ENCODE measurements around the gene DCAF6.
"Not testable (repeated sequence)": the region's sequence is repeated elsewhere in the genome, so short reads cannot be mapped to it uniquely, and the experiment has no call there.

The DCAF6 gene

DNA sequence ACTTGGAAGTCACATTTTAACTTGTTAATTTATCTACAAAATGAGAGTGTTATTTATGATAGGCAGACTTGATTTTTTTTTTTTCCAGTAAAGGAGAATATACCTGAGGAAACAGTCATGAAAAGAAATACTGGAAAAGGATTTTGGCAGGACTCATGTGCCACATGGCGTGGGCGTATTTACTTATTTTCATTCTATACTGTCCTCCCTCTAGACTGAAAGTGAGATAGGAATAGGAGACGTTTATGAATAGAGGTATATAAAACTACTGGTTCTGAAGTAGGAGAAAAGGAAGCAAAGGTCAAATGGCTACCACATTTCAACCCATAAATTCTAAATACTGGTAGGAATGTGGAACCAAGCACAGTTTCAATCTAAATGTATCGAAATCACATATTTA lies 95.1 kb downstream of the DCAF6 start:
- DNase-seq (no peak), ATAC-seq (replicated peaks) (no peak)
- no peaks in the 10 kb centered on the region for H3K9me3 Mint-ChIP-seq
- no peaks in the 10 kb centered on the region for H3K4me1 Mint-ChIP-seq (ENCODE audit: low read depth in 2 of 2)
- no peak overlapping the region for H3K27ac Mint-ChIP-seq
- peaks cover 4% of the 10 kb centered on the region for H3K36me3 Mint-ChIP-seq (ENCODE audit: insufficient read depth)
- no peaks in the 10 kb centered on the region for H3K27me3 Mint-ChIP-seq
- H3K4me3 Mint-ChIP-seq, result no peak overlapping the region

DNA sequence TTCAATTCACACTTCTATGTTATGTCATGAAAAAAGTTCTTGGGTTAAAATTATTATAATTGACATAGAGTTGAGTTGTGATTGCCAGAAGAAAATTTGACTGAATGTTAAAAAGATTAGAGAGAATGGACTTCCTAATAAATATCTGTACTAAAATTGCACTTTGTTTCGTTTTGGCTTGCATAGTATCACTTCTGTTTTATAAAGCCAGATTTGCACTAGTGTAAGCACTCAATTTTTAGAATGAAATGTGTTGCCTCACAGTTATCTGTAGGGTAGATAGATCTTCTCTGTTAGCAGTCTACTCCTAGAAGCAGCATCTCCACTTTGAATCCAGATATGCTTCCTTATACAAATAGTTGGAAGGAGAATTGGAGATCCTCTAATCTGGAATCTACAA lies 95.5 kb downstream of the DCAF6 start:
- DNase-seq (no peak), ATAC-seq (replicated peaks) (no peak)
- no peaks in the 10 kb centered on the region for H3K27me3 Mint-ChIP-seq
- no peaks in the 10 kb centered on the region for H3K4me1 Mint-ChIP-seq (ENCODE audit: low read depth in 2 of 2)
- no peaks in the 10 kb centered on the region for H3K9me3 Mint-ChIP-seq
- H3K27ac Mint-ChIP-seq, result no peak overlapping the region
- H3K36me3 Mint-ChIP-seq (ENCODE audit: insufficient read depth), result peaks cover 4% of the 10 kb centered on the region
- H3K4me3 Mint-ChIP-seq, result no peak overlapping the region

DNA sequence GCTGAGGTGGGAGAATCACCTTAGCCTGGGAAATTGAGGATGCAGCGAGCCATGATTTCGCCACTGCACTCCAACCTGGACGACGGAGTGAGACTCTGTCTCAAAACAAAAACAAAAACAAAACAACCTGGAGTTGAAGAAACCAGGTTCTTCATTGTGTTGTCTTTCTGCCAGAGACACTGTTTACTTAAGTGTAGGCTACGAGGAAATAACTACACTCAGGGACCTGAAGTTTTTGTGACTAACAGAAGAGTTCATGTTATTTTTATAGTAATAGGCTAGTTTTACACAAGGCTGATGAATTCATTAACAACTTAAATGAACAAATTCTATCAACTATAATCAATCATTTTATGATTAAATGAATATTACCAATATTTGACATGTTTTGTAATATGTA lies 98.9 kb downstream of the DCAF6 start:
- H3K27ac Mint-ChIP-seq, result no peak overlapping the region
- ATAC-seq (replicated peaks) (no peak), DNase-seq (no peak)
- H3K27me3 Mint-ChIP-seq, result no peaks in the 10 kb centered on the region
- no peaks in the 10 kb centered on the region for H3K4me1 Mint-ChIP-seq (ENCODE audit: low read depth in 2 of 2)
- H3K4me3 Mint-ChIP-seq, result no peak overlapping the region
- H3K9me3 Mint-ChIP-seq, result no peaks in the 10 kb centered on the region
- peaks cover 4% of the 10 kb centered on the region for H3K36me3 Mint-ChIP-seq (ENCODE audit: insufficient read depth)

DNA sequence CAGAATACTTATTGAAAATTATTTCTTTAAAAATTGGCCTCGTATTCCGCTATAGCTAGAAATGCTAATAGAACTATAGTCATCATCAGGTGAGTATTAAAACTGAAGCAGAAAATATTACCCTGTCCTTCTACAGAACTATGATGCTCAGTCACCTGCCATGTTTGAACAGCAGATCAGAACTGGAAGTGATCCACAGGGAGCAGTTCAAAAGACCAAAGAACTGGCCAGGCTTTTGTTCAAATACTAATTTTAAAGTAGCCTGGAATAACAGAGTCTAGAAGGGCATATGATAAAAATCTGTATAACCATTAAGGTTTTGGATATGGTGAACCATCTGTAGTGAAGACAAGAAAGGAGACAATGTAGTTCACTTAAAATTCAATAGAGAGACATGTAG lies 105.9 kb downstream of the DCAF6 start:
- H3K4me3 Mint-ChIP-seq, result no peak overlapping the region
- no peaks in the 10 kb centered on the region for H3K27me3 Mint-ChIP-seq
- H3K9me3 Mint-ChIP-seq, result no peaks in the 10 kb centered on the region
- ATAC-seq (replicated peaks) (no peak), DNase-seq (no peak)
- H3K4me1 Mint-ChIP-seq (ENCODE audit: low read depth in 2 of 2), result no peaks in the 10 kb centered on the region
- peaks cover 15% of the 10 kb centered on the region for H3K36me3 Mint-ChIP-seq (ENCODE audit: insufficient read depth)
- H3K27ac Mint-ChIP-seq, result no peak overlapping the region

DNA sequence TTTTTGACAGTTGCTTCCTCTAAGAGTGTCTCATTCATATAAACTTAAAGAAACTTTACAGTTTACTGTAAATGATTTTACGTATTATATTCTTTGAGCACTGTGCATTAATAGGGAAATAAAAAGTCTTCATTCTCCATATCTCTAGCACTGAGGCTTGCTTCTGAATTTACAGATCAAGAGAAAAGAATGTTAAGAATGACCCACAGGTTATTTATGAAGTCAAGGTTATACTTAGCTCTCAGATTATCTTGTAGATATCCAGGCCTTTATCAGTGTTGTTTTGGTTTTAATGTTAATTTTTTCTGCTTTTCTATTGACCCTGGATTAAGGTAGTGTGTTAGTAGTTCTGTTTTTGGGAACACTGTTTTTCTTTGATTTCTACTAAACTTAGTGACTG lies 108.8 kb downstream of the DCAF6 start:
- Mint-ChIP-seq H3K4me3 (no peak overlapping the region), H3K9me3 (no peaks in the 10 kb centered on the region), H3K27me3 (no peaks in the 10 kb centered on the region), H3K4me1 (ENCODE audit: low read depth in 2 of 2) (no peaks in the 10 kb centered on the region), H3K36me3 (ENCODE audit: insufficient read depth) (peaks cover 25% of the 10 kb centered on the region), H3K27ac (no peak overlapping the region)
- DNase-seq (no peak), ATAC-seq (replicated peaks) (no peak)

DNA sequence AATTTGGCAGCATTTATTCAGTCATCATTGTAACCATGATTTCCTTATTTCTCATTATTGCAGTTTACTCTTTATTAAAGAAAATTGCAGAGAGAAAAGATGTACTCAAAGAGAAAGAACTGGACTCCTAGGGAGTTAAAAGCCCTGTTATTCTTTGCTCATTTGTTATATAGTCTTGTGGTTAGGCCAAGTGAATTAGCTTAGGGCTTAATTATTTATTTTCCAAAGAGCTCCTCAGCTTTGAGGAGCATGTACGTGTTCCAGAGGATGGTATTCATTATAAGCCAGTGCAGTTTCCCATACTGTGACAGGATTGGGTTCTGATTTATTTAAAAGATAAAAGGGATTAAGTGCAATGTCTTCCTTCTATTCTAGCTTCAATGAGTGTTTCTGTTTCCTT lies 113.8 kb downstream of the DCAF6 start:
- DNase-seq (no peak), ATAC-seq (replicated peaks) (no peak)
- H3K27ac Mint-ChIP-seq, result peak overlapping the region in 1 of 2 donors; percentile 27
- H3K27me3 Mint-ChIP-seq, result no peaks in the 10 kb centered on the region
- H3K36me3 Mint-ChIP-seq (ENCODE audit: insufficient read depth), result peaks cover 13% of the 10 kb centered on the region
- H3K4me1 Mint-ChIP-seq (ENCODE audit: low read depth in 2 of 2), result peaks cover 11 to 12% of the 10 kb centered on the region in 2 donors
- no peak overlapping the region for H3K4me3 Mint-ChIP-seq
- no peaks in the 10 kb centered on the region for H3K9me3 Mint-ChIP-seq

DNA sequence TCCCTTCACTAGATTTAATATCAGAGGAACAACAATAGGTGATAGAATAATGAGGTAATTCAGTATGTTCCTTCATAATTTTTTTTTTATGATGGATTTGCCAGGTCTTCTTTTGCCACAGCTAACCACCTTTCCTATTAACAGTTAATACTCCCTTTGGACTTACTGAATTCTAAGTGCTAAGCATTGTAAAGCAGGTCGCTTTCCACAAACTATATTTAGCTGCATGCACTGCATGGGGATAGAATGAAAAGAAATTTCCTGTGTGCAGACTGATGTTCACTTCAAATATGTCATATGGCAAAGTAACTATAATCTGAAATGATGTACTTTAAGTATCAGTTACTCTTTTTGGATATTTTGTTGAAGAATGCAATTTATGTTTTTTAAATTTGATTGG lies 114.4 kb downstream of the DCAF6 start:
- no peak overlapping the region for H3K4me3 Mint-ChIP-seq
- DNase-seq (no peak), ATAC-seq (replicated peaks) (no peak)
- H3K36me3 Mint-ChIP-seq (ENCODE audit: insufficient read depth), result peaks cover 13% of the 10 kb centered on the region
- H3K9me3 Mint-ChIP-seq, result no peaks in the 10 kb centered on the region
- H3K27me3 Mint-ChIP-seq, result no peaks in the 10 kb centered on the region
- peaks cover 11 to 12% of the 10 kb centered on the region in 2 donors for H3K4me1 Mint-ChIP-seq (ENCODE audit: low read depth in 2 of 2)
- peak overlapping the region in 1 of 2 donors; percentile 27 for H3K27ac Mint-ChIP-seq

DNA sequence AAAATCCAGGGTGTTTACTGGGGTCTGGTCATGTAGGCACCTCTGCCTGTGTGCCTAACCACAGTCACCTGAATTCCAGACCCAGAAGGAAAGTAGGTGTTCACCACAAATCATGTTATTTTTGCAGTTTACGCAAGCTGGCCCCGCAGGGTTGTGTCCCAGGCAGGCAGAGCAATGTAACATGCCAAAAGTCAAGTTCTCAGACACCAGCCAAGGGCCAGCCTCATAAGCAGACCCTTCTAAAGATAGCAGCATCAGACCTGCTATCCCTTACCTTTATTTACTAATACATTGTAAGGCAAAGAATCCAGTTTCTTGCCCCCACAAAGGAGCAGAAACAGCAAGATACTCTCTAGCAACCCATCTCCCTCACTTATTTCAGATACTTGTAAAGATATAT lies 117.2 kb downstream of the DCAF6 start:
- H3K36me3 Mint-ChIP-seq (ENCODE audit: insufficient read depth), result peaks cover 13% of the 10 kb centered on the region
- H3K9me3 Mint-ChIP-seq, result no peaks in the 10 kb centered on the region
- H3K4me3 Mint-ChIP-seq, result no peak overlapping the region
- DNase-seq (no peak), ATAC-seq (replicated peaks) (peak; percentile 36)
- H3K27me3 Mint-ChIP-seq, result no peaks in the 10 kb centered on the region
- H3K4me1 Mint-ChIP-seq (ENCODE audit: low read depth in 2 of 2), result peaks cover 11 to 12% of the 10 kb centered on the region in 2 donors
- H3K27ac Mint-ChIP-seq, result peak overlapping the region; percentile 7 to 23

DNA sequence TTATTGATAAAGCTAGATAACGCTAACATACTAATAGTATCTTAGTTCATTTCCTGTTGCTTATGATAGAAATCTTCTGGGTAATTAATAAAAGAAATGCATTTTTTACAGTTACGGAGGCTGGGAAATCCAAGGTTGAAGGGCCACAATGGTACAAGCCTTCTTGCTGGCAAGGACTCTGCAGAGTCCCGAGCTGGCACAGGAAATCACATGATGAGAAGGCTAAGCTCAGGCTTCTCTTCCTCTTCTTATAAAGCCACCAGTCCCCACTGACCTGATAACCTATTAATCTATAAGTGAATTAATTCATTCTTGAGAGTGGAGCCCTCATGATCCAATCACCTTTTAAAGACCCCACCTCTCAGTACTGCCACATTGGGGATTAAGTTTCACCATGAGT lies 117.6 kb downstream of the DCAF6 start:
- H3K4me3 Mint-ChIP-seq, result no peak overlapping the region

DNA sequence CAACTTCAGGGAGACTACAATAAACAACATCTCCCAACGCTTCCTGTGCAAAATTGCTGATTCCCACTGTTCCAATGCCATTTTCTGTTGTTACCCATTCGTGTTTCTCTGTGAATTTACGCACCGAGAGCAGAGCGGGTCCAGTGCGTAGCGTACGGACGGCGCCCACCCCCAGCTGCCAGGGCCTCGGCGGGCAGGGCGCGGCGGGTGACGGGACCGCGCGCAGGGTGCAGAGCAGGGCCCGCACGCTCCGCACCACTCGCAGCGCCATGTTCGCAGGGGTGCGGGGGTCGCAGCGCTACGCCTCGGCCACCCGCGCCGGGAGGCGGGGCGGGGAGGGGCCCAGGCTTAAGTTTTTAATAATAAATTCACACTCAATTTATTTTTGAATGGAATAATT lies 119.7 kb downstream of the DCAF6 start:
- not testable (repeated sequence) for H3K27ac Mint-ChIP-seq; H3K36me3 Mint-ChIP-seq (ENCODE audit: insufficient read depth); DNase-seq; H3K27me3 Mint-ChIP-seq; H3K4me3 Mint-ChIP-seq; H3K9me3 Mint-ChIP-seq
- peak; percentile 66 for ATAC-seq (replicated peaks)
- peaks cover 11 to 13% of the 10 kb centered on the region in 2 donors for H3K4me1 Mint-ChIP-seq (ENCODE audit: low read depth in 2 of 2)

More for the DNA sequence above, 117.6 kb downstream of the DCAF6 start:
- H3K36me3 Mint-ChIP-seq (ENCODE audit: insufficient read depth), result peaks cover 12% of the 10 kb centered on the region
- H3K27ac Mint-ChIP-seq, result peak overlapping the region; percentile 7 to 23
- H3K27me3 Mint-ChIP-seq, result no peaks in the 10 kb centered on the region
- H3K9me3 Mint-ChIP-seq, result no peaks in the 10 kb centered on the region
- ATAC-seq (replicated peaks), result no peak
- peaks cover 11 to 12% of the 10 kb centered on the region in 2 donors for H3K4me1 Mint-ChIP-seq (ENCODE audit: low read depth in 2 of 2)
- DNase-seq, result no peak

DNA sequence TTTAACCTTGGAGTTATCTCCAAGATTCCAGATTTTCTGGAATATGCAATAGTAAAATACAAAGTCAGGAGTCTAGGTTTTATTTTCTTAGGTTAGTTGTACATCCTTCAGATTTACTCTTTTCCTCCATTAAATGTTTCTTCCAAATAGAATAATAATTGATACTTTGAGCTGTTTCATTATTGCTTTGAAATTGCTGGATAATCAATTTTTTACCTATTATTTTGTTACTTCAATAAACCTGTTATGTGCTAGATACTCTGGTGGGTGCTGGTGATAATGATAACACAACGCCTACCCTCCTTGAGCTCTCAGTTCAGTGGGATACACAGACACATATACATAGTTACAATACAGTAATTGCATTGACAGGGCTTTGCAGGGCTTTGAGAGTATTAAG lies 120.9 kb downstream of the DCAF6 start:
- Mint-ChIP-seq H3K4me1 (ENCODE audit: low read depth in 2 of 2) (peaks cover 11 to 13% of the 10 kb centered on the region in 2 donors), H3K4me3 (no peak overlapping the region)

DNA sequence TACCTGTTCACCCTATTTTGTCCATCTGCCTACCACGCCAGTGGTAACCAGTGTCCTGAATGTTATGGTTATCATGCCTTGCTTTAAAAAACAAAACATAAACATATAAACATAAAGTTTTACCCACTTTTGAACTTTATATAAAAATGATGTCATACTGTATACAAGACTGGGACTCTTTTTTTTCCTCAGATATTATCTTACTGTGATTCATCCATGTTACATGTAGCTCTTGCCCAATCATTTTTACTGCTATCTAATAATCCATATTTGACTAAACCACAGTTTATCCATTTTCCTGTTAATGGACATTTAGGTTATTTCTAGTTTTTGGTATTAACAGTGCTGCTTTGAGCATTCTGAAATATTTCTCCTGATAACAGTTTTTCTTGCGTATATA lies 121.4 kb downstream of the DCAF6 start:
- H3K9me3 Mint-ChIP-seq, result no peaks in the 10 kb centered on the region
- no peak overlapping the region for H3K27ac Mint-ChIP-seq
- no peak for ATAC-seq (replicated peaks)
- H3K4me1 Mint-ChIP-seq (ENCODE audit: low read depth in 2 of 2), result peaks cover 8 to 10% of the 10 kb centered on the region in 2 donors
- peaks cover 3% of the 10 kb centered on the region for H3K36me3 Mint-ChIP-seq (ENCODE audit: insufficient read depth)
- no peak overlapping the region for H3K4me3 Mint-ChIP-seq
- no peak for DNase-seq
- no peaks in the 10 kb centered on the region for H3K27me3 Mint-ChIP-seq

More for the DNA sequence above, 120.9 kb downstream of the DCAF6 start:
- H3K36me3 Mint-ChIP-seq (ENCODE audit: insufficient read depth), result peaks cover 3% of the 10 kb centered on the region
- ATAC-seq (replicated peaks) (no peak), DNase-seq (no peak)
- H3K9me3 Mint-ChIP-seq, result no peaks in the 10 kb centered on the region
- H3K27ac Mint-ChIP-seq, result no peak overlapping the region
- no peaks in the 10 kb centered on the region for H3K27me3 Mint-ChIP-seq

DNA sequence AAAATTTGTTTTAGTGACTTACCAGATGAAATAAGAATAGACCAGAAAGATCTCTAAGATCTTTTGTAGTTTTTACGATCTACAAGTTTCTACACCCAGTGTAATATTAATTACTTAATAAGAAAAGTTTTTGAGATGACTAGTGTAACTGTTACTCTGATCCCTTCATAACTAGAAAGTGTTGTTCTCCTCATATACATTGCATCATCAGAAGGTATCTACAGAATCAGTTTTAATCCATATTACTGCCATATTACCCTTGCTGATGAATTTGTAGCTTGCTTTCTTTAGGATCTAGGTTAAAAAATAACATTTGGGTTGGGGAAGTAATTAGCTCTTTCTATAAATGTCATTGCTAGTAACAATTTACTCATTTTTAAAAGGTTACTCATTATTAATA lies 127.7 kb downstream of the DCAF6 start:
- H3K9me3 Mint-ChIP-seq, result no peaks in the 10 kb centered on the region
- H3K4me1 Mint-ChIP-seq (ENCODE audit: low read depth in 2 of 2), result peaks cover 0 to 1% of the 10 kb centered on the region in 2 donors
- no peak for DNase-seq
- no peak overlapping the region for H3K27ac Mint-ChIP-seq
- ATAC-seq (replicated peaks), result no peak
- H3K36me3 Mint-ChIP-seq (ENCODE audit: insufficient read depth), result peaks cover 34% of the 10 kb centered on the region
- H3K4me3 Mint-ChIP-seq, result no peak overlapping the region
- no peaks in the 10 kb centered on the region for H3K27me3 Mint-ChIP-seq

DNA sequence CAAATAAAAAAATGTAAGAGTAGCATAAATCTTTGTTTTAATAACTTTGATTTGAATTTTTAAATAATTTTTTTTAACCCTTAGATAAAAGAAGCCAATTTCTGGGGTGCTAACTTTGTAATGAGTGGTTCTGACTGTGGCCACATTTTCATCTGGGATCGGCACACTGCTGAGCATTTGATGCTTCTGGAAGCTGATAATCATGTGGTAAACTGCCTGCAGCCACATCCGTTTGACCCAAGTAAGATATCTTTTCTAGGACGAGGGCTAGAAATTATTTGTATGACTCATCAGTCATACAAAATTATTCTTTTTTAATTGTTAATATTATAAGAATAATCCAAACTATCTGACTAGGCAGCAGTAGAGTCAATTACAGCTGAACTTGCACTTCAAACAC lies 129.0 kb downstream of the DCAF6 start:
- H3K4me1 Mint-ChIP-seq (ENCODE audit: low read depth in 2 of 2), result no peaks in the 10 kb centered on the region
- H3K4me3 Mint-ChIP-seq, result no peak overlapping the region

DNA sequence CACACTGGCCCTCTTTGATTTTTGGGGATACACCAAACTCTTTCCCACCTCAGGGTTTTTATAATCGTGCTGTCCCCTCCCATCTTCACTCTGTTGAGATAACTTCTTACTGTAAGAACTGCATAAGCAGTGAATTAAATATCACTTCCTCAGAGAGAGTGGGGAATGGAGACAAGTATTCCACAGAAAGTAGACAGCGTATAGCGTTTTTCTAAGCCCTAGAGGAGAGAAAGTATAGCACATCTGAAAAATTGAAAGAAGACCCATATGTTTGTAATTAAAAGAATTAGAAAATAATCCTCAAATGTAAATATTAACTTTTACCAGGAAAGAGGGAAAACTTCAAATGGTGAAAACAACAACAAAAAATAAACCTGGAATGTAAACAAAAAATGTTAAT lies 132.9 kb downstream of the DCAF6 start:
- Mint-ChIP-seq H3K4me3 (no peak overlapping the region), H3K27ac (no peak overlapping the region), H3K27me3 (no peaks in the 10 kb centered on the region), H3K4me1 (ENCODE audit: low read depth in 2 of 2) (no peaks in the 10 kb centered on the region), H3K9me3 (no peaks in the 10 kb centered on the region), H3K36me3 (ENCODE audit: insufficient read depth) (peaks cover 54% of the 10 kb centered on the region)
- ATAC-seq (replicated peaks) (no peak), DNase-seq (no peak)

More for the DNA sequence above, 129.0 kb downstream of the DCAF6 start:
- ATAC-seq (replicated peaks) (no peak), DNase-seq (no peak)
- H3K27ac Mint-ChIP-seq, result no peak overlapping the region
- peaks cover 41% of the 10 kb centered on the region for H3K36me3 Mint-ChIP-seq (ENCODE audit: insufficient read depth)
- no peaks in the 10 kb centered on the region for H3K9me3 Mint-ChIP-seq
- H3K27me3 Mint-ChIP-seq, result no peaks in the 10 kb centered on the region
